Psoas muscle (tissue), 8 donors: ENCODE measurements around the gene ETS1. TPM values are rescaled to one million over a fixed set of nuclear protein-coding genes. Genes with fewer than 3 reads are reported as not detected.

ENCODE experiments used
- ATAC-seq, 4 donors: fragments of 200-7000 bp; cut with Tn5 transposase; one replicate each; pipeline ENCODE4 v1.9.1; 2020; ENCODE audit warnings: moderate library complexity in 3 of 4, mild to moderate bottlenecking in 2 of 4
- DNase-seq, 2 donors: peaks; one replicate each; pipeline ENCODE4 v3.0.0-alpha.2; 2020
- H3K27ac ChIP-seq: fragments of 200-600 bp; one replicate; pipeline ENCODE4 v1.8.0; 2022
- H3K27me3 ChIP-seq, 3 donors: fragments of 200-600 bp in 1 of 3; one replicate each; pipeline versions ENCODE4 v1.6.1 to v1.8.0; 2013 to 2022; ENCODE audit warnings: low read length in 2 of 3, mild to moderate bottlenecking in 2 of 3, moderate library complexity in 1 of 3; ENCODE audit not compliant: insufficient read depth in 3 of 3
- H3K36me3 ChIP-seq, 2 donors: fragments of 200-600 bp in 1 of 2; one replicate each; pipeline versions ENCODE4 v1.6.1 to v1.8.0; 2013 to 2022; ENCODE audit warnings: low read depth in 1 of 2, mild to moderate bottlenecking in 1 of 2, moderate library complexity in 1 of 2; ENCODE audit not compliant: insufficient read depth in 1 of 2
- H3K4me1 ChIP-seq: fragments of 200-600 bp; one replicate; pipeline ENCODE4 v1.8.0; 2022
- H3K4me3 ChIP-seq: fragments of 200-600 bp; one replicate; pipeline ENCODE4 v1.8.0; 2022; ENCODE audit warnings: mild to moderate bottlenecking
- H3K9me3 ChIP-seq: fragments of 200-600 bp; one replicate; pipeline ENCODE4 v1.8.0; 2022
- CTCF ChIP-seq: fragments of 200-600 bp; IDR thresholded peaks from one replicate; pipeline ENCODE4 v1.8.0; 2022; ENCODE audit warnings: antibody characterized with exemption
- WGBS, 3 donors: extraction: QIAGEN DNeasy Blood & Tissue Kit; methylation state at CpG; one replicate each; pipeline versions ENCODE4 v1.1.6 to v1.1.7; 2013; 5-methylcytosine and 5-hydroxymethylcytosine counted together
- intact Hi-C, 2 donors: fragments of 100-400 bp; cut with DNase I; formaldehyde crosslinking; loops; one replicate each; pipeline versions ENCODE4 v1.11.0 to v1.14.2; 2022
- polyA plus RNA-seq, 3 donors: library from polyadenylated mRNA; stranded (reverse); fragments of 200-250 nt; gene quantifications; one replicate each; pipeline ENCODE4 v1.2.3, GENCODE V29; 2013
- total RNA-seq, 4 donors: library from RNA; stranded (reverse); fragmentation: NEBNext Ultra II Directional in 2 of 4; extraction: Animal tissue kit (Norgen Biotek cat#: 25700) in 2 of 4; gene quantifications; one replicate each; pipeline versions ENCODE4 v1.2.1 to v1.2.4, GENCODE V29; 2021 to 2023
- donor health status: healthy with polysubstance abuse.
- donor health status: DM: no; HTN: no; CAD: no; lungs with moderate emphysema.
- donor health status: Bipolar disorder and iron deficiency.
- donor health status: healthy.
- donor health status: DM: yes; HTN: yes; CAD: no.
- donor health status: DM: no; HTN: no; CAD: no.
- donor health status: DM: no; HTN: no; CAD: no.
- donor health status: DM: yes; HTN: yes; CAD: no.

Gene ETS1
- total and polyA plus RNA-seq, 7 donors: 8.5 to 32.4 (median 19.3) TPM

DNA sequence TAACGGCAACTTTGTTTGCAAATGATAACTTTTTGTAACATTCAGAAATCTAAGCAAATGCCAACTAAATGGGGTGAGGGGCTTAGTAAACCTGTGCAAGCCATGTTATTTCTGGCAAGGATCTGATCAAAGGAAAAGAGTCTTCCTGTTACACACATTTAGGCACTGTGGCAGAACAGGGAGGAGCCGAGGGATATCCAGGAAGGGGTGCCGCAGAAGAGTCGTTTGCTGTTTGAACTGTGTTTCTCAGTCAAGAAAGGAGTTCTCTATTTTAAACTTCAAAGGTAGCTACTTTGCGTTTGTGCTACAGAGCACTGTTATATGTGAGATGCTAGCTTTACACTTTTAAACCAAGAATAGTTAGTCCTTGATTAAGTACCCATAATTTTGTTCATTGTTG, 175.5 kb downstream of the ETS1 start:
- peaks cover 50% of the 10 kb centered on the region for H3K4me1 ChIP-seq
- H3K9me3 ChIP-seq: no peaks in the 10 kb centered on the region
- no peak overlapping the region for H3K27ac ChIP-seq
- no peak for TF ChIP-seq CTCF
- intact Hi-C loops: no loop called here
- no peak overlapping the region for H3K4me3 ChIP-seq
- DNase-seq: no peak
- WGBS, 3 donors: 78 to 85% (median 80%) methylated on average over 5 of the region's 5 CpGs
- no peak for ATAC-seq
- H3K36me3 ChIP-seq: no peaks in the 10 kb centered on the region
- no peaks in the 10 kb centered on the region for H3K27me3 ChIP-seq

DNA sequence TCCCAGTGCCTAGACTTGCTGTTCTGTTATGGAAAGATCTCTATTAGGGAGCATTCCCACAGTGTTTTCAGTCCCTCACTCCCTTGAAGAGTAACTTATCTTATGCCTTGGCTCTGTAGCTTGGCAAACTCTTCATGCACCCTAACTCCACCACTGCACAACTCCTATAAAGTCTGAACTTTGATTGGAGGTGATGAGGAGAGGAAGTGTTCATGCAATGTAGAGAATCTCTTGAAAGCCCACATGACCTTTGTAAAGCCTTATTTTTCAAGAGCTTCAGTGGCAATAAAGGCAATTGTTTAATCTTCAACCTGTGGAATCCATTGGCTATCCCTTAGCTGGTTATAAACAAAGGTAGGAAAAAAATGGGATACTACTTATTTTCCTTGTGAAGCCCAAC, 176.2 kb downstream of the ETS1 start:
- DNase-seq: no peak
- intact Hi-C loops: no loop called here
- H3K4me3 ChIP-seq: no peak overlapping the region
- H3K36me3 ChIP-seq: no peaks in the 10 kb centered on the region
- no peak overlapping the region for H3K27ac ChIP-seq
- no peak for TF ChIP-seq CTCF
- peaks cover 44% of the 10 kb centered on the region for H3K4me1 ChIP-seq
- no peaks in the 10 kb centered on the region for H3K27me3 ChIP-seq
- no peak for ATAC-seq
- no peaks in the 10 kb centered on the region for H3K9me3 ChIP-seq

- H3K9me3 ChIP-seq: no peaks in the 10 kb centered on the region
- no peak for TF ChIP-seq CTCF
- intact Hi-C loops: loop anchor here in 1 of 2 donors (10.0 kb wide), 1 partner anchor 55 kb away; no protein-coding TSS in a partner anchor
- ATAC-seq: peak; percentile 25 to 37 (median 31)
- no peaks in the 10 kb centered on the region for H3K27me3 ChIP-seq
- H3K36me3 ChIP-seq: no peaks in the 10 kb centered on the region
- H3K4me3 ChIP-seq: no peak overlapping the region
- peaks cover 36% of the 10 kb centered on the region for H3K4me1 ChIP-seq
- no peak for DNase-seq
- 35 to 51% (median 42%) methylated on average over 2 of the region's 2 CpGs for WGBS, 3 donors
- no peak overlapping the region for H3K27ac ChIP-seq
Observed at GRCh38 chr11:128409476-128409875, 177.9 kb downstream of the ETS1 start.

Other genes with a start within 250 kb of the ETS1 start
- gene FLI1, start 106.5 kb upstream of the ETS1 start, total RNA-seq: 10 to 100 TPM in 3 of 4 donors, 1 to 10 TPM in 1; 8.8 to 13.1 (median 12.7) TPM
- 1 to 10 TPM; 3.3 to 5.5 (median 5.2) TPM for gene FLI1, start 106.5 kb upstream of the ETS1 start, polyA plus RNA-seq